Limb (tissue), 2 donors: ENCODE data around the gene IFNA17.
"Not testable (repeated sequence)": the region's sequence is repeated elsewhere in the genome, so short reads cannot be mapped to it uniquely, and the experiment has no call there.

Experiments
- DNase-seq, 2 donors: peaks; one replicate each; pipeline ENCODE4 v3.0.0-alpha.2; 2016; ENCODE audit errors: extremely low spot score in 2 of 2

IFNA17 gene

DNA sequence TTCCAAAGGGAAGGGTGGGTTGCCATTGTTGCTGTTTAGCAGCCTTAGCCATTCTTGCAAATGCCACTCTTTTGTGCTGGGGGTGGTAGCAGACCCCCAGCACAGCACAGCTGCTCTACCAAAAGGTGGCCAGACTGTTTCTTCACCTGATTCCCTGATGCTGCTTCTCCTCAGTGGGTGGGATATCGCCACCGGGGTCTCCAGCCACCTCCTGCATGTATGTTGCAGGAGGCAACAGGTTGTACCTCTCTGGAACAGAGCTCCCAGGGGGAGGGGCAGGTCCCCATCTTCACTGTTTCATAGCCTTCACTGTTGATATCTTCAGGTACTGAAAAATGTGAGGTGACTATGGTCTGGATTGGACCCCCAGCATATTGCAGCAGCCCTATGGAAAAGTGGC is 17.2 kb downstream of the IFNA17 start:
- not testable (repeated sequence) for DNase-seq

DNA sequence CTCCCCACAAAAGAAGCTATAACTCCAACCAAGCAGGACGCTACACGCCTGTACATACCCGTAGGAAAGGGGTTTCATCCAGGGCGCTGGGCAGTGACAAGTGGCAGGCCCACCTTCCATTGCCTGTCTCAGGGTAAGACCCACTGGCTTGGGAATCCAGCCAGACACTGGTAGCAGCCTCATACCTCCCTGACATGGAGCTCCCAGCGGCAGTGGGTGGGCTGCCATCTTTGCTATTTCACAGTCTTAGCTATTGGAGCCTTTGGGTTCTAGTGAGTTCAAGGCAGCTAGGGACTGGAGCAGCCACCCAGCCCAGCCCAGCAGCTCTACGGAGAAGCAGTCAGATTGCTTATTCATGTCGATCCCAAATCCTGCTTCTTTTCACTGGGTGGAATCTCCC is 17.7 kb downstream of the IFNA17 start:
- DNase-seq = no peak

DNA sequence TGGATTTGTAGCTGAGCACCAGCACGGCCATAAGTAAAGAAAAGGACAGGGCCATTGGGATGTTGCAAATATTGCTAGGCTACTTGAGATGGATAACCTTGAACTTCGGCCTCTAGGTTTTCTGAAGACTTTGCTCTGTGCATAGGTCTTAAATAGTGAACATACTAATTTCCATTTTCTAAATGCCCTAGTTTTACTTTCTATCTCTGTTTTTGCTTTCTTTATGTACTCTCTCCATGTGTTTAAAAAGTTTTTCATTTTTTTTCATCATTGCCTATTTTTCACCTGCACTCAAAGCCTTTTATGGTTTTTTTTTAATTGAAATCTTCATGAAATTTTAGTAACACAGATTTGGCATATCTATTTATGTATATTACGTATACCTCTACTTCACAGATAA is 21.0 kb downstream of the IFNA17 start, which contains the start of gene IFNA10:
Gene IFNA10, minus strand, starts transcription at position 101 of the 400 bp plus-strand sequence. Its CDS starts 46 bp downstream, at position 55.
- DNase-seq = not testable (repeated sequence)

GRCh38 chr9:21205204-21205603 is 22.8 kb downstream of the IFNA17 start:
- no peak for DNase-seq

GRCh38 chr9:21202105-21202504 is 25.9 kb downstream of the IFNA17 start, which contains the start of gene IFNA7:
Gene IFNA7 (minus strand): TSS chr9:21202205. CDS start chr9:21202165, 40 bp downstream.
- DNase-seq = not testable (repeated sequence)

DNA sequence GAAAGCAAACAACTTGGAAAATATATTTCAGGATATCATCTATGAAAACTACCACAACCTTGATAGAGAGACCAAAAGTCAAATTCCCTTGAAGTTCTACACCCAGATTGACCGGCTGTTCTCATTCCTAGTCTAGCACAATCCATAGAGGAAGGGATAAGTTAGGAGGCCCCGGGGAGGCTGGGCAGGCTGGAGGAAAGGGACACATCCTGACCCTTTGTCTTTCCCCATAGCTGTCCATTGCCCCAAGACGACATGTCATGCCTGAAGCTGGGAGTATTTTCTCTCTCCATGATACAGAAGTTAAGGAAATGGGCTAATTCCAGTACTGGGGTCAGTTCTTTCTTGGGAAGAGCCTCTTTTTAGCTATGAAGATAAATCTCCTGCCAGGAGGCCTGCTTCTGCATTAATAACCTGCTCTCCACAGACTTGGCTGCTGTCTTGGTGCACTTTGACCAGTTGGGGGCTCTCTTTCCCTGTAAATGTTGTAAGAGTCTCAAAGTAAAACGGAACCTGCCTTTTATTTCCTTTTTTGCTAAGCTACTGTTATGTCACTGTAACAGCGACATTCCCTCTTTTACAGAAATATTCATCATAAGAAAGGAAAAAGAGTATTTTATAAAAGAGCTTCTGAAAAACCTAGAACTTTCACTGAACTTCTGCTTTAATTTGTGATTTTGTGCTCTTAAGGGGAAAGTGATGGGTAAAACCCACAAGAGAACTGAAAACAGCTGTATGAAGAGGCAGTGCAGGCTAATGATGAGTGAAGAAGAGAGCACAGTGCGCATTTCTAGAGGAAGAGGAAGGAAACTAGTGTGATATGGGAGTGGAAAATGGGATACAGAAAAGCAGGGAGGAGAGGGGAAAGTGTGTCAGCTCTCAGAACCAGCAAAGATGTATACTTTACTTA is 32.9 kb downstream of the IFNA17 start:
- not testable (repeated sequence) for DNase-seq

- not testable (repeated sequence) for DNase-seq
Measured at GRCh38 chr9:21187487-21187886, 40.5 kb downstream of the IFNA17 start, which contains the start of gene IFNA4. Gene IFNA4 (minus strand): TSS chr9:21187587. CDS start chr9:21187531, 56 bp downstream.

DNA sequence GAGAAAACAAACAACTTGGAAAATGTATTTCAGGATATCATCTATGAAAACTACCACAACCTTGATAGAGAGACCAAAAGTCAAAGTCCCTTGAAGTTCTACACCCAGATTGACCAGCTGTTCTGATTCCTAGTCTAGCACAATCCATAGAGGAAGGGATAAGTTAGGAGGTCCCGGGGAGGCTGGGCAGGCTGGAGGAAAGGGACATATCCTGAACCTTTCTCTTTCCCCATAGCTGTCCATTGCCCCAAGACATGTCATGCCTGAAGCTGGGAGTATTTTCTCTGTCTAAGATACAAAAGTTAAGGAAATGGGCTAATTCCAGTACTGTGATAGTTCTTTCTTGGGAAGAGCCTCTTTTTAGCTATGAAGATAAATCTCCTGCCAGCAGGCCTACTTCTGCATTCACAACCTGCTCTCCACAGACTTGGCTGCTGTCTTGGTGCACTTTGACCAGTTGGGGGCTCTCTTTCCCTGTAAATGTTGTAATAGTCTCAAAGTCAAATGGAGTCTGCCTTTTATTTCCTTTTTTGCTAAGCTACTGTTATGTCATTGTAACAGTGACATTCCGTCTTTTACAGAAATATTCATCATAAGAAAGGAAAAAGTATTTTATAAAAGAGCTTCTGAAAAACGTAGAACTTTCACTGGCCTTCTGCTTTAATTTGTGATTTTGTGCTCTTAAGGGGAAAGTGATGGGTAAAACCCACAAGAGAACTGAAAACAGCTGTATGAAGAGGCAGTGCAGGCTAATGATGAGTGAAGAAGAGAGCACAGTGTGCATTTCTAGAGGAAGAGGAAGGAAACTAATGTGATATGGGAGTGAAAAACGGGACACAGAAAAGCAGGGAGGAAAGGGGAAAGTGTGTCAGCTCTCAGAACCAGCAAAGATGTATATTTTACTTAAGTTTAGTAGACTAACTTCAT is 44.9 kb downstream of the IFNA17 start:
- not testable (repeated sequence) for DNase-seq
